Activated CD4-positive, CD25-positive, alpha-beta regulatory T cell treated with anti-CD3 and anti-CD28 coated beads, Interleukin-2, amount 50 U/mL, for 72 hours (primary cell): ENCODE data around the gene ATP5MG.
A peak's percentile ranks its signal among the peaks of the same experiment; 100 is the strongest.
"Not testable (repeated sequence)": the region's sequence is repeated elsewhere in the genome, so short reads cannot be mapped to it uniquely, and the experiment has no call there.

Source experiments
- DNase-seq: peaks from one replicate; pipeline ENCODE4 v3.0.0; 2021

Gene ATP5MG, protein sequence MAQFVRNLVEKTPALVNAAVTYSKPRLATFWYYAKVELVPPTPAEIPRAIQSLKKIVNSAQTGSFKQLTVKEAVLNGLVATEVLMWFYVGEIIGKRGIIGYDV

DNA sequence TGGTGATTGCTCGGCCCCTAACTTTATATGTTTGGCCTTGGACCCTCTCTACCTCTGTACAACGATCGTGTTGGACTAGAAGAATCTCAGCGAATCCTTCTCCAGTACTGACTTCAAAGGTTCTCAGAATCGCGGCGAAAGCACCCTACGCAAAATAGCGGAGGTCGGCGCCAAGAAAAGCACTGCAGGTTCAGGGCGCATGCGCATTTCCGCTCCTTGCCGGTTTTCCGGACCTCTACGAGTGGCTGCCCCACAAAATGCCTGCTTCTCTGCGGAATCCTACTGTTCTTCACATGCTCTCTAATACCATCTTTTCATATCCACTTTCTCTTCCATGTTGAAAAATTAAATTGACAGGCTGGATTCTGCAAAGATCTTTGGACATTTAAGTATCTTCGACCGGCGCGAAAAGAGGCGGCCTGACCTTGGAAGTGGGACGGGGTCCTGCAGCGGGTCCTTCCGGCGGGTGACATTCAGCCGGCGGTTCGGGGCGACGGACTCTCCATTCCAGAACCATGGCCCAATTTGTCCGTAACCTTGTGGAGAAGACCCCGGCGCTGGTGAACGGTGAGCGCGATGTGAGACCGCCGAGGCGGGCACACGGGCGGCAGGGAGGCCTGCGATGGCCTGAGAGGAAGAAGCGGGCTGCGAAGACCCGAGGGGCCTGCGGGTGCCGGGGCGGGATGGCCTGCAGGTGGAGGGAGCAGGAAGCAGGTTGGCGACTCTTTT, at the start of gene ATP5MG:
ATP5MG (plus strand) TSS at position 456 of the 729 bp plus-strand sequence; CDS start at position 516, 60 bp downstream.
- DNase-seq = peak; percentile 88

DNA sequence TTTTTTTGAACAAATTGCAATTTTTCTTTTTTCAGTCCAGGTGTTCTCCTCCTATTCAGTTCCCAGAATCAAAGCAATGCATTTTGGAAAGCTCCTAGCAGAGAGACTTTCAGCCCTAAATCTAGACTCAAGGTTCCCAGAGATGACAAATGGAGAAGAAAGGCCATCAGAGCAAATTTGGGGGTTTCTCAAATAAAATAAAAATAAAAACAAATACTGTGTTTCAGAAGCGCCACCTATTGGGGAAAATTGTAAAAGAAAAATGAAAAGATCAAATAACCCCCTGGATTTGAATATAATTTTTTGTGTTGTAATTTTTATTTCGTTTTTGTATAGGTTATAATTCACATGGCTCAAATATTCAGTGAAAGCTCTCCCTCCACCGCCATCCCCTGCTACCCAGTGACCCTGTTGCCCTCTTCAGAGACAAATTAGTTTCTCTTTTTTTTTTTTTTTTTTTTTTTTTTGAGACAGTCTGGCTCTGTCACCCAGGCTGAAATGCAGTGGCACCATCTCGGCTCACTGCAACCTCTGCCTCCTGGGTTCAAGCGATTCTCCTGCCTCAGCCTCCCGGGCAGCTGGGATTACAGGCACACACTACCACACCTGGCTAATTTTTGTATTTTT, 48.2 kb upstream of the ATP5MG start:
- DNase-seq = no peak

DNA sequence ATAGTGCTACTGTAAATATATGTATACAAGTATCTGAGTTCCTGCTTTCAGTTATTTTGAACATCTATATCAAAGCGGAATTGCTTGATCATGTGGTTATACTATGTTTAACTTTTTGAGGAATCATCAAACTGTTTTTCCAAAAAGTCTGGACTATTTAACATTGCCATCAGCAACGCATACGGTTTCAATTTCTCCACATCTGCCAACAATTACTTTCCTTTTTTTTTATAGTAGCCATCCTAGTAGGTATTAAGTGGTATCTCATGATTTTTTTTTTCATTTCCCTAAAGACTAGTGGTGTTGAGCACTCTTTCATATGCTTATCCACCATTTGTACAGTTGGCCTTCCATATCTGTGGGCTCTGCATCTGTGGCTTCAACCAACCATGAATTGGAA, 43.3 kb upstream of the ATP5MG start:
- no peak for DNase-seq

DNA sequence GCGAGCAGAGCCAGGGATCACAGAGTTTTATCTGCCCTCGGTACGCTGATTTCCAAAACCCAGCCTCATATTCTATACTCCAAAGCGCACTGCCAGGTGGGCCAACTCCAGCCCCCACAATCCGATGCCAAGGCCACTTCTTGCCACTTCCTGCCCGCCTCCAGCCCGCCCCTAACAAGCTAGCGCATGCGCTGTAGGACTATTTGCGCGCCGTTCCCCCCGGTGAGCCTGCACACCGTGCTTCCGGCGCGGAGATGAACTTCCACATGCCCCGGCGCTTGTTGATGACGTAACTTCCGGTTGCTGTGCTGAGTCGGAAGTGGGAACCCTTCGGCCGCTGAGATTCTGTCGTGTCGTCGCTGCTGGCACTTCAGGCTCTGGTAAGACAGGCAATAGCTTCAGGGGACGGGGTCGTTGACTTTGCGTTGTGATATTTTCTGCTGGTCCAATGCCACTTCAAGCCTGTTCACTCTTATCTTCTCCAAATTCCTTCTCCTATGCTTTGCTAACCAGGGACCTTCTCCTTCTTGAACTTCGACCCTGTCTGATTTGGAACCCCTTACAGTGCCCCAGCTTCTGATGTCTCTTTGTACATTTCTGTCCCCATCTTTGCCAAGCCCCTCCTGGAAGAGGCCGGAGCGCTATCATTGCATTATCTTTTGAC, 42.0 kb upstream of the ATP5MG start, which contains the start of gene UBE4A:
UBE4A (plus strand) TSS at position 306 of the 664 bp plus-strand sequence. CDS start 5,481 bp downstream, outside the sequence.
- DNase-seq = peak; percentile 98

DNA sequence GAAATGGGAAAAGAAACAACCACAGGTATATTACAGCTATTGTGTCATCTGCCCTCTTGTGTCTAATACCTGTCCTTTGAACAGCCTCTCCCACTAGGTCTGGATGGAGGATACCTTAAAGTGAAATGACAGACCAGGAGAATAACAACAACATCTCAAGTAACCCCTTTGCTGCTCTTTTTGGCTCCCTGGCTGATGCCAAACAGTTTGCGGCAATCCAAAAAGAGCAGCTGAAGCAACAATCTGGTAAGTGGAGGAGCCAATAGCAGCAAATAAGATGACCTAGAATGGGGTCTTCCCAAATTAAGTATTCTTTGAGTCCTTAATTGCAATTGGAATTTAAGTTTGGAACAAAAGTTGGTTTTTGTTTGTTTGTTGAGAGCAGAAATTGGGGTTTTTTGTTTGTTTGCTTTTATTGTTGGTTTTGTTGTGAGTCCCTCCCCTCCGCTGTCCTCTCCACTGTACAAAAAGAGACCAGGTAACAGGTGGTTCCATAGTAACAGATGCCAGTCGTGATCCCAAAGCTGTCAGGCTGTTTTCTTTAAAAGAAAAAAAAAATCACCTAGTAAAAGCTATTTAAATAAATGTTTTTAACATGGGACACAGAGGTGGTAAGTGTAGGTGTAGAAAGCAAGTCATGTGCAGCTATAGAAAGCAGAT, 36.3 kb upstream of the ATP5MG start:
- DNase-seq = no peak

DNA sequence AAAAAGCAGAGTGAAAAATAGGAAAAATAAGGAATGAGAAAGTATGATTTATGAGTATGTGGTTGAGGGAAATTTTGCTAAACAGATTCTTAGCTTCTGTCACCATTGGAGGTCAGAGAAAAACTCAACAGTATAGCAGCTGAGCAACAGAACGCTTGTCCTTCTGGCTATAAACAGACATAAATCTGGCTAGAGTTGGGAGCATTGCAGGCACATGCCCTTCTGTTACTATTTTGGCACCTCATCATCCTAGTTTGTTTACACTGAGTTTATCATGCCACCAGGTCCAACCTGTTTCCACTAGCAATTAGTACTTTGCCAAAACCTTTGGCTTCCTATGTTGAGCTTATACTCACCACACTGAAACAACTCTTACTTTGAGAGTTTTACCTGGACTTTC, 35.1 kb upstream of the ATP5MG start:
- DNase-seq = no peak

DNA sequence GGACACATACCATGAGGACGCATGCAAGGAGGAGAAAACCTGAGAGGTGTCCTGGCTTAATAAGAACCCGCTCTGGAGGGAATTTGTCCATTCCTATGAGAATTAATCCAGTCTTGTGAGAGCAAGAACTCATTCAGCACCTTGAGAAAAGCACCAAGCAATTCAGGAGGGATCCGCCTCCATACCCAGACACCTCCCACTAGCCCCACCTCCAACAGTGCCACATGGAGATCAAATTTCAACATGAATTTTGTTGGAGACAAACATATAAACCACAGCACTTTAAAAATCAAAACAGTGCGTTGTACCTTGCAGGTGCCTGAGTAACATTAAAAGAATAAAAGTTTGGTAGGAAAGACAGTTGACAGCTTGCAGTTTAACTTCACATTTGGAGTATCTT, 30.6 kb upstream of the ATP5MG start:
- DNase-seq = no peak

DNA sequence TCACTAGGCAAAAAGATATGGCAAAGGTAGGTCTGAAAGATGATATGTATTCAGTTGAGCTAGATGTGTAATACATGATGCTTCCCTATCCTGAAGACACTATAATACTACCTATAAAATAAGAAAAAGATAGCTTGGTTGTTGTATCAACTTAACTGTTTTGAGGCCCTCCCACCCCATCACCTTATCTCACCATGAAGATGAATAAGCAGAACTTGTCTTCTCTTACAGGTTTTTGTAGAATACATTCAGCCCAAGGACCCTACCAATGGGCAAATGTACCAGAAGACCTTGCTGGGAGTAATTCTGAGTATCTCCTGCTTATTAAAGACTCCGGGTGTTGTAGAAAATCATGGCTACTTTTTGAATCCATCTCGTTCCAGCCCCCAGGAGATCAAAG, 28.1 kb upstream of the ATP5MG start:
- DNase-seq = no peak

DNA sequence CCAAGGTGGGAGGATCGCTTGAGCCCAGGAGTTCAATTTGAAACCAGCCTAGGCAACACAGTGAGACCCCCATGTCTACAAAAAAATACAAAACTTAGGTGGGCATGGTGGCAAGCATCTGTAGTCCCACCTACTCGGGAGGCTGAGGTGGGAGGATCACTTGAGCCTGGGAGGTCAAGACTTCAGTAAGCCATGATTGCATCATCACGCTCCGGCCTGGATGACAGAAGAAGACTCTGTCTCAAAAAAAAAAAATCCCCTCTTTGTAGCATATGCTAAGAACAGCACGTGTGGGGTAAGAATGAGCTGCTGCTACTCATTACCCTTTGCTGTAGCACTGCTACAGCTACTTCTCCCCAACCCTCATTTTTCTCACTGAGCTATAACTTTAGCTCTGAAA, 27.5 kb upstream of the ATP5MG start:
- DNase-seq = no peak

DNA sequence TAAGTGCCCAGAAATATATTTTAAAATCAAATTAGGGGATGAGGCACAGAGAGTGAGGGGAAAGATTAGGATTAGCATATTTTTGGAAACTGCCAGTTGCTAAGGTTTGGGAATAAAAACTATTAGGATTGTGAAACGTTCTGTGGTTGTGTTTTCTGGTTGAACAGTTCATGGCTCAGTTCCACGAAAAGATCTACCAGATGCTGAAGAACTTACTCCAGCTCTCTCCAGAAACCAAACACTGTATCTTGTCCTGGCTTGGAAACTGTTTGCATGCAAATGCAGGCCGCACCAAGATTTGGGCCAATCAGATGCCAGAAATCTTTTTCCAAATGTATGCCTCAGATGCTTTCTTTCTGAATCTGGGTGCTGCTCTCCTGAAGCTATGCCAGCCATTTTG, 26.7 kb upstream of the ATP5MG start:
- DNase-seq = no peak

DNA sequence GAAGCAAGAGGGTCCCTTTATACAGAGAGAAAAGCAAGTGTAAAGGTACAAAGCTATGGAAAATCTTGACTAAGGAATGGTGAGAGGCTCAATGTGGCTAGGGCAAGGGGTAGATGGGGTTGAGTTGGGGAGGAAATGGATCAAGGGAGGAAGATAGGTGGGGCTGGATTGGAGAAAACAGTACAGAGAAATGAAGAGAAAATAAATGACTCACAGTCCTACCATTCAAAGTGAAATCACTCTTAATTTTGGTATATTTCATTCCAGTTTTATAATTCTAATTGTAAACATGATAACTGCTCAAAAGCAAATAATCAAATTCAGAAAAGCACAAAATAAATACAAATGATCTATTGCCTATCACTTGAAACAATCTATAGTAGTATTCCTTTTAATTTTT, 25.4 kb upstream of the ATP5MG start:
- no peak for DNase-seq

DNA sequence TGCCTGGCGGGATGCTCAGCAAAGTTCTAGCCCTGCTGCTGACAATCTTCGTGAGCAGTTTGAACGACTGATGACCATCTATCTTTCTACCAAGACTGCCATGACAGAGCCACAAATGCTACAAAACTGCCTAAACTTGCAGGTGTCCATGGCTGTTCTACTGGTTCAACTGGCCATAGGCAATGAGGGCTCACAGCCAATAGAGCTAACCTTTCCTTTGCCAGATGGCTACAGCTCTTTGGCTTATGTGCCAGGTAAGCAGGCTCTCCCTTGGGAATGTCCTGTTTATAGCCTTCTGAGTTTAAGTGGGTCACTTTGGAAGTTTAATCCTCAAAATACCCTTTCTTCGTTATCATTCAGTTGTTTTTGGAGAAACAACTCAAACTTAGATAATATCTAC, 21.9 kb upstream of the ATP5MG start:
- DNase-seq = no peak

DNA sequence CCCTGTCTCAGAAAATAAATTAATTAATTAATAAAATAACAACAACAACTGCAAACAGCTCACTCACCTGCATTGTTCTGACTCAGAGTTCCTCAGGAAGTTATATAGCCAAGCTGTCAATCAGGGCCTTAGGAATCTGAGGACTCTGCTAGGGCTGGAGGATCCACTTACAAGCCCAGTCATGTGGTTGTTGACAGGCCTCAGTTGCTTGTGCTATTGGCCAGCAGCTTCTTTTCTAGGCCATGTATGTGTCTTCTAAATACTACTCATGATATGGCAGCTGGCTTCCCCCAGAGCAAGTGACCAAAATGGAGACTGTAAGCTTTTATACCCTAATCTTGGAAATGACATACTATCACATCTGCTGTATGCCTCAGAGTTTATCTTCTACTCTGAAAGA, 20.8 kb upstream of the ATP5MG start:
- no peak for DNase-seq

DNA sequence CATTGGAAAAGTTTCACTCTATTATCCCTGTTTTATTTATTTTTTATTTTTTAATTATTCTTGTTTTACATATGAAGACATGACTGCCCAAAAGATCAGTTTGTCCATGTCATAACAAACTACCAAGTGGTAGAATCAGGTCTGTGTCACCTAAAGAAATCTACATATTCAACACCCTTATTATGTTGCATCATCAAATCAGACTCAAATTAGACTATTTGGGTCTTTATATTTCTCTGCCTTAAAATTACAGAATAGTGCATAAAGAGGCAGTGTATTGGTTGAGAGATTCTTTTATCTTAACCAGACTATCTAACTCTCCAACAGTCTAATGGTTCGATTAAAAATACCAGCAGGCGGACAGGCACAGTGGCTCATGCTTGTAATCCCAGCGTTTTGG, 18.5 kb upstream of the ATP5MG start:
- no peak for DNase-seq

DNA sequence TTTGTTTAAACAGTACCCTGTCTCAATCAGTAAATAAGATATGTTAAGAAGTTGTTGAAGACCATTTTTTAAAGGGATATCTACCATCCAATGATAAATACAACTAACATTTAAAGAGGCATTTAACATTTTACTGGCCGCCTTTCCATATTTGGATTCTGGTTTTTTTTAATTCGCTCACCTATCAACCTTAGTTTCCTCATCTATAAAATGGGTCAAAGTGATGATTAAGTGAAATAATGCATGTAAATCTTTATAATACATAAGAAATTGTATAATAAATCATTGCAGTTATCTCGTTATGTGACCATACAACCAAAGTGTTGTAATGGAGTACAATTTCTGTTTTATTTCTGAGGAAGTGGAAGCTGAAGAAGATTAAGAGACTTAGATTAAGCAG, 17.7 kb upstream of the ATP5MG start:
- DNase-seq = no peak

DNA sequence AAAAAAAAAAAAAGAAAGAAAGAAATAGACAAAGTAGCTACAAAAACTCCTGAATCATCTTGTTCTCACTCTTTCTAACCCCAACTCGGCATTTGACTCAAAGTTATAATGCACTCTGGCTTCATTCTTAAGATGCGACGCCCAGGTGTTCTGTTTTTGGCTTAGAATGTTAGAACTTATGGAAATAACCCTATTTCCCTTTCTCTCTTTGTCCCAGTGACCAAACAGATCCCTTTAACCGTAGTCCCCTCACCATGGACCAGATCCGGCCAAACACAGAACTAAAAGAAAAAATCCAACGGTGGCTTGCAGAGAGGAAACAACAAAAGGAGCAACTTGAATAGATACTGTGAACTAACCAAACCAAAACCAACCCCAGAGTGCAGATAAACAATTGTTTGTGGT, 5.3 kb upstream of the ATP5MG start:
- no peak for DNase-seq

DNA sequence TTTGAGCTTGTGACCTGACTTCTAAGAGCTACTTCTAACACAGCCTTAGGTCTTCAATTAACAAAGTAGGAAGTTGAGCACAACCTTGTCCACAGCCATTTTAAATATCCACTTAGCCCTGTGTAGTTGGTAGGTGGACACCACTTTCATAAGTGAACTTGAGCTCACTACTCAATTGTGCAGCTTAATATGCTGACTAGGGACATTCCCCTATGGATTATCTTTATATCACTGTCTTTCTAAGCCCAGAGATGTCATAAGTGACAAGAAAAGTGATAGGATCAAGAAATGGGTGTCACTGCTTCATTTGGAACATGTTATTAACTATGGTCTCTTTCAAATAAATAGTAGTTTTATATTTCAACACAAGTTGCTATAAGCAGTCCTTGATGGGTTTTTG, 4.0 kb upstream of the ATP5MG start:
- DNase-seq = no peak

DNA sequence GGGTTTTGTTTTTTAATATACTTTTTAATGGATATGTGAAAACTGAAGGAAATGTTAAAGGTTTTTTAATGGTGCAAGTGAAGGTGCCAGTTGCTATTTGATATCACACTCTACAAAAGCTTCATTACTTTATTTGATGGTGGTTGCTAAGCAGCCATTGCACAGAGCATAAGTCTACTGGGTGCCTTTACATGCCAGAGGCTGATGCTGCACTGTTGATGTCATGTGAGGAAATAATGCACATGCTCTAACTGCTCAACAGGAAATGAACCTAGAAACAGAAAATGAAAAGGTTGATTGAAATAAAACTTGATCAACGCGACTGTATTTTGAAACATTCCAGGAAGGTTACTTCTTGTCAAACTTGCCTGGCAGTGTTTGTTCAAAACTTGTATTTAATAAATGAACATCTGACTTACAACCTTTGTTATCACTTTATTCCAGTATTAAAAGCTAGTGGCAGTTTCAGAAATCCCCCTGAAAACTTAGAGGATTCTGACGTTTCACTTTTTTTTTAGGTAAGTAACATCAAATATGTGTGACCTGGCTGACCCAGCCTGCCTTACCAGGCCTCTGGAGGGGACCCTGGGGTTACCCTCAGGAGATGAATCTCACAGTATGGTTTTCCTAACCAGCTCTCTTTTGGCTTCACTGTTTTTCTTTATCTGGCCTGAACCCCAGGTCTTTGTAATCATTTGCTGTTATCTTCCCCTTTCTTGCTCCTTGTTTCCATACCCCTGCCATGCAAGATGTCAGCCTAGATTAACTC, 2.4 kb upstream of the ATP5MG start:
- no peak for DNase-seq

DNA sequence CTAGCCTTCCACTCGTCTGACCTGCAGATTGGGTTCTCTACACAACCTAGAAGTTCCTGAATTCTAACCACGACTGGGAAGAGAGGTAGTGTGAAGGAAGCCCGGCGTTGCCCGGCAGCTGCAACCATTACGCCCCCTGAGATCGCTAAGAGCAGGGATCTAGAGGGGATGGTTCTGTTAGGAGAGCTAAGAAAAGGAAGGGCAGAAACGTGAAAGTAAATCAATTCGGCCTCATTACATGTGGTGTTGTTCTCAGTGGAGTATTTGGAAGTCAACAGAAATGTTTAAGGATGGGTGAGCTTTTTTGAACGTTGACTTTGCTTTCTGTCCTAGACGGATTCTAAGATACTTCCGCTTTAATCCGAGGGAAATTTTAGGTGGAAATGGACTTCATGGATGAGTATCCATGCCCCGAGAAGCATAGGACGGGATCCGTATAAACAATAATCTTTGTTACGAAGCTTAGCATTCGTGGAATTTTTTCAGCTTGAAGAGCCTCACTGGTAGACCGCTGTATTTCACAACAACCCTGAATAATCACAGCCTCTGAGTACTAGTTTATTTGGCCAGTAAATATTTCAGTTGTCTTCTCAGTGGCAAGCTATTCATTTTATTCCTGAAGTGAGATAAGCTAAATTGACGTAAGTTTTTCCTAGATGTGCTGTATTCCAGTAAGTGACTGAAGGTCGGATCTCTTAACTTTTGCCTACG, 629 bp downstream of the ATP5MG start:
- DNase-seq = no peak

DNA sequence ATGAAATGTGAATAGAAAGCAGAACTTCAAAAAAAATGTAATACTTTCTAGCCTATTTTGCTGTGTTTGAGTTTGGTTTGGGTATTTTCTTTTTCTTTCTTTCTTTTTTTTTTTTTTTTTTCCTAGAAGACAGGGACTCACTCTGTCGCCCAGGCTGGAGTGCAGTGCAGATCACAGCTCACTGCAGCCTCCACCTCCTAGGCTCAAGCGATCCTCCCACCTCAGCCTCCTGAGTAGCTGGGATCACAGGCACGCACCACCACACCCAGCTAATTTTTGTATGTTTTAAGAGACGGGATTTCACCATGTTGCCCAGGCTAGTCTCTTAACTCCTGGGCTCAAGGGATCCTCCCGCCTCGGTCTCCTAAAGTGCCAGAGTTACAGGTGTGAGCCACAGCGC, 1.2 kb downstream of the ATP5MG start:
- DNase-seq = not testable (repeated sequence)

DNA sequence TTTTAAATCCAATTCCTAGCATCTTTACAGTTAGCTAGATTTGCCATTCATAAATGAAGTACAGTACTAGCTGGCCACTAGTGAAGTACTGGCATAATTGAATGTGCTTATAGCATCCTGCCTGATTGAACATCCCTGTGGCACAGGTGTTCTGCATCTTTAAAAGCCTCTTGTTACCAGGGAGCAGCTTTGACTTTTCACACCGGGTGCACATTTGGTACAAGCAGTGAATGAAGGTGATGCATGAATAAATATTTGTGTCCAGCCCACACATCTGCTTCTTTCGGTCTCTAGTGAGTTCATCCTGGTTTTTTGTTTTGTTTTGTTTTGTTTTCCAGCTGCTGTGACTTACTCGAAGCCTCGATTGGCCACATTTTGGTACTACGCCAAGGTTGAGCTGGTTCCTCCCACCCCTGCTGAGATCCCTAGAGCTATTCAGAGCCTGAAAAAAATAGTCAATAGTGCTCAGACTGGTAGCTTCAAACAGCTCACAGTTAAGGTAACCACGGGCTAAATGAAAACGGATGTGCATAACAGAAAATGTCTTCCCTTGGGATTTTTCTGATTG, 5.3 kb downstream of the ATP5MG start:
- no peak for DNase-seq
